Mesodermal cell (in vitro differentiated cells): Measurements from ENCODE around the gene KREMEN1.

Experiments used
- H3K27ac ChIP-seq: 2 replicates; pipeline ENCODE4 v1.7.0; 2013; ENCODE audit warnings: mild to moderate bottlenecking, low read depth, low read length, moderate library complexity; ENCODE audit not compliant: severe bottlenecking
- H3K36me3 ChIP-seq: 2 replicates; pipeline ENCODE4 v1.7.1; 2013; ENCODE audit warnings: mild to moderate bottlenecking, low read length, moderate library complexity; ENCODE audit not compliant: control insufficient read depth, insufficient read depth
- H3K4me1 ChIP-seq: one replicate; pipeline ENCODE4 v1.7.1; 2013; ENCODE audit warnings: mild to moderate bottlenecking, low read length; ENCODE audit not compliant: insufficient read depth, control insufficient read depth, poor library complexity, severe bottlenecking
- H3K4me3 ChIP-seq: 2 replicates; pipeline ENCODE4 v1.7.0; 2013; ENCODE audit warnings: low read length, control low read depth, mild to moderate bottlenecking; ENCODE audit not compliant: insufficient read depth, poor library complexity, severe bottlenecking; ENCODE audit errors: extremely low read depth
- H3K9me3 ChIP-seq: 2 replicates; pipeline ENCODE4 v1.7.1; 2013; ENCODE audit warnings: mild to moderate bottlenecking, low read length, moderate library complexity; ENCODE audit not compliant: control insufficient read depth
- WGBS, 2 experiments: methylation state at CpG; one replicate each; pipeline ENCODE4 v1.1.5; 2013; ENCODE audit warnings: missing lambda C conversion rate in 2 of 2; ENCODE audit not compliant: insufficient coverage in 2 of 2; 5-methylcytosine and 5-hydroxymethylcytosine counted together

Gene KREMEN1

GRCh38 chr22:29093030-29093429 is 20.2 kb downstream of the KREMEN1 start:
- no peaks in the 10 kb centered on the region for H3K36me3 ChIP-seq
- H3K9me3 ChIP-seq = no peaks in the 10 kb centered on the region
- WGBS, 2 experiments = 91 to 100% methylated on average over 1 of the region's 1 CpG
- H3K4me1 ChIP-seq = peaks cover 21% of the 10 kb centered on the region
- no peak overlapping the region for H3K27ac ChIP-seq
- no peak overlapping the region for H3K4me3 ChIP-seq

- no peaks in the 10 kb centered on the region for H3K9me3 ChIP-seq
- peaks cover 21% of the 10 kb centered on the region for H3K4me1 ChIP-seq
- 87 to 88% methylated on average over 3 of the region's 4 CpGs for WGBS, 2 experiments
- no peaks in the 10 kb centered on the region for H3K36me3 ChIP-seq
- H3K27ac ChIP-seq = peak overlapping the region; percentile 51
- H3K4me3 ChIP-seq = no peak overlapping the region
Measured at GRCh38 chr22:29093501-29094300, 20.9 kb downstream of the KREMEN1 start.

GRCh38 chr22:29095459-29095858 is 22.6 kb downstream of the KREMEN1 start:
- Histone ChIP-seq H3K4me1 (peaks cover 21% of the 10 kb centered on the region), H3K27ac (no peak overlapping the region), H3K9me3 (no peaks in the 10 kb centered on the region), H3K4me3 (no peak overlapping the region), H3K36me3 (no peaks in the 10 kb centered on the region)
- 100% methylated on average over 1 to 2 of the region's 2 CpGs for WGBS, 2 experiments

GRCh38 chr22:29096736-29097669 is 24.2 kb downstream of the KREMEN1 start:
- WGBS, 2 experiments = 76 to 83% methylated on average over 5 to 9 of the region's 13 CpGs
- H3K4me1 ChIP-seq = peaks cover 21% of the 10 kb centered on the region
- H3K36me3 ChIP-seq = no peaks in the 10 kb centered on the region
- peak overlapping the region; percentile 33 for H3K27ac ChIP-seq
- H3K4me3 ChIP-seq = no peak overlapping the region
- H3K9me3 ChIP-seq = no peaks in the 10 kb centered on the region

- Histone ChIP-seq H3K9me3 (no peaks in the 10 kb centered on the region), H3K4me3 (no peak overlapping the region), H3K4me1 (peaks cover 16% of the 10 kb centered on the region), H3K27ac (no peak overlapping the region), H3K36me3 (no peaks in the 10 kb centered on the region)
- WGBS, 2 experiments = 86 to 100% methylated on average over 2 of the region's 2 CpGs
Measured at GRCh38 chr22:29098296-29098695, 25.5 kb downstream of the KREMEN1 start.

- no peak overlapping the region for H3K27ac ChIP-seq
- WGBS, 2 experiments = 92% methylated on average over 2 of the region's 2 CpGs; no CpG with 5 or more reads in 1 of the 2 experiments
- no peak overlapping the region for H3K4me3 ChIP-seq
- H3K4me1 ChIP-seq = peaks cover 6% of the 10 kb centered on the region
- no peaks in the 10 kb centered on the region for H3K36me3 ChIP-seq
- H3K9me3 ChIP-seq = no peaks in the 10 kb centered on the region
Measured at GRCh38 chr22:29102300-29102699, 29.5 kb downstream of the KREMEN1 start.

- 71 to 73% methylated on average over 1 of the region's 1 CpG for WGBS, 2 experiments
- Histone ChIP-seq H3K9me3 (no peaks in the 10 kb centered on the region), H3K36me3 (no peaks in the 10 kb centered on the region), H3K27ac (no peak overlapping the region), H3K4me1 (peaks cover 10% of the 10 kb centered on the region), H3K4me3 (no peak overlapping the region)
Measured at GRCh38 chr22:29103121-29103520, 30.3 kb downstream of the KREMEN1 start.

- H3K4me3 ChIP-seq = no peak overlapping the region
- H3K4me1 ChIP-seq = peaks cover 28% of the 10 kb centered on the region
- H3K36me3 ChIP-seq = no peaks in the 10 kb centered on the region
- WGBS, 2 experiments = 100% methylated on average over 1 of the region's 2 CpGs; no CpG with 5 or more reads in 1 of the 2 experiments
- H3K9me3 ChIP-seq = no peaks in the 10 kb centered on the region
- H3K27ac ChIP-seq = no peak overlapping the region
Measured at GRCh38 chr22:29105468-29105867, 32.6 kb downstream of the KREMEN1 start.

- WGBS, 2 experiments = 28 to 62% methylated on average over 2 to 3 of the region's 4 CpGs
- H3K36me3 ChIP-seq = no peaks in the 10 kb centered on the region
- no peak overlapping the region for H3K27ac ChIP-seq
- H3K9me3 ChIP-seq = no peaks in the 10 kb centered on the region
- no peak overlapping the region for H3K4me3 ChIP-seq
- H3K4me1 ChIP-seq = peaks cover 28% of the 10 kb centered on the region
Measured at GRCh38 chr22:29106839-29107238, 34.0 kb downstream of the KREMEN1 start.

GRCh38 chr22:29108137-29108536 is 35.3 kb downstream of the KREMEN1 start:
- H3K27ac ChIP-seq = peak overlapping the region; percentile 53
- no peak overlapping the region for H3K4me3 ChIP-seq
- peaks cover 28% of the 10 kb centered on the region for H3K4me1 ChIP-seq
- 100% methylated on average over 2 to 4 of the region's 5 CpGs for WGBS, 2 experiments
- no peaks in the 10 kb centered on the region for H3K9me3 ChIP-seq
- H3K36me3 ChIP-seq = no peaks in the 10 kb centered on the region
